Measurements from ENCODE around the gene MSH5.
A peak's percentile ranks its signal among the peaks of the same experiment; 100 is the strongest.

Gene MSH5

DNA sequence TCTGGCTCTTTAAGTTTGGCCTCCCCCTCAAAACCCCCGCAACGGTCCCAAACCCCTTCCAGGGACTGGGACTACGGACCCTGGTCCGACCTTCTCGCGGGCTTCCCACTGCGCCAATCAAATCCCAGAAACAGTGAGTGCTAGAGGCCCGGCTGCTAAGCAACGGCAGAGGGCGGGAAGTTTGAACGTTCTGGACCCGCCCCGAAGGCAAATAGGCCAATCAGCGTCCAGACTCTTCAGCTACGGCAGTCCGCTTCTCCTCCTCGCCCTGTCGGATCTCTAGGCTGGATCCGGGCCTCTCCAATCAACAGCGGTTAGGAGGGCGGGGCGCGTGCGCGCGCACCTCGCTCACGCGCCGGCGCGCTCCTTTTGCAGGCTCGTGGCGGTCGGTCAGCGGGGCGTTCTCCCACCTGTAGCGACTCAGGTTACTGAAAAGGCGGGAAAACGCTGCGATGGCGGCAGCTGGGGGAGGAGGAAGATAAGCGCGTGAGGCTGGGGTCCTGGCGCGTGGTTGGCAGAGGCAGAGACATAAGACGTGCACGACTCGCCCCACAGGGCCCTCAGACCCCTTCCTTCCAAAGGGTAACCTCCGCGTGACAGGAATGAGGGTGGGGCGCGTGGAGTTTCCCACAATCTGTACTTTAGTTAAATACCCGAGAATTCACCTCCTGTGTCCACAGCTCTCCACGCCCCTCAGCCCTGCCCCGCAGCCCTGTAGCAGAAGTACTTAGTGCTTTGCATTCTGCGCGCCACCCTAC is at the start of gene MSH5:
Gene MSH5, plus strand, starts transcription at position 367 of the 758 bp plus-strand sequence. CDS start 462 bp downstream, outside the sequence.
- peak; percentile 97 for DNase-seq (ENCODE audit: low read depth)
- peak within 1 kb of the TSS; percentile 75 for H3K4me3 ChIP-seq (ENCODE audit: low read depth, low read length)
- TF ChIP-seq, protein P1, sequence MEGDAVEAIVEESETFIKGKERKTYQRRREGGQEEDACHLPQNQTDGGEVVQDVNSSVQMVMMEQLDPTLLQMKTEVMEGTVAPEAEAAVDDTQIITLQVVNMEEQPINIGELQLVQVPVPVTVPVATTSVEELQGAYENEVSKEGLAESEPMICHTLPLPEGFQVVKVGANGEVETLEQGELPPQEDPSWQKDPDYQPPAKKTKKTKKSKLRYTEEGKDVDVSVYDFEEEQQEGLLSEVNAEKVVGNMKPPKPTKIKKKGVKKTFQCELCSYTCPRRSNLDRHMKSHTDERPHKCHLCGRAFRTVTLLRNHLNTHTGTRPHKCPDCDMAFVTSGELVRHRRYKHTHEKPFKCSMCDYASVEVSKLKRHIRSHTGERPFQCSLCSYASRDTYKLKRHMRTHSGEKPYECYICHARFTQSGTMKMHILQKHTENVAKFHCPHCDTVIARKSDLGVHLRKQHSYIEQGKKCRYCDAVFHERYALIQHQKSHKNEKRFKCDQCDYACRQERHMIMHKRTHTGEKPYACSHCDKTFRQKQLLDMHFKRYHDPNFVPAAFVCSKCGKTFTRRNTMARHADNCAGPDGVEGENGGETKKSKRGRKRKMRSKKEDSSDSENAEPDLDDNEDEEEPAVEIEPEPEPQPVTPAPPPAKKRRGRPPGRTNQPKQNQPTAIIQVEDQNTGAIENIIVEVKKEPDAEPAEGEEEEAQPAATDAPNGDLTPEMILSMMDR (IDR thresholded peaks at IDR 0.05; ENCODE audit: low read depth, low read length, missing control alignments) = no peak

DNA sequence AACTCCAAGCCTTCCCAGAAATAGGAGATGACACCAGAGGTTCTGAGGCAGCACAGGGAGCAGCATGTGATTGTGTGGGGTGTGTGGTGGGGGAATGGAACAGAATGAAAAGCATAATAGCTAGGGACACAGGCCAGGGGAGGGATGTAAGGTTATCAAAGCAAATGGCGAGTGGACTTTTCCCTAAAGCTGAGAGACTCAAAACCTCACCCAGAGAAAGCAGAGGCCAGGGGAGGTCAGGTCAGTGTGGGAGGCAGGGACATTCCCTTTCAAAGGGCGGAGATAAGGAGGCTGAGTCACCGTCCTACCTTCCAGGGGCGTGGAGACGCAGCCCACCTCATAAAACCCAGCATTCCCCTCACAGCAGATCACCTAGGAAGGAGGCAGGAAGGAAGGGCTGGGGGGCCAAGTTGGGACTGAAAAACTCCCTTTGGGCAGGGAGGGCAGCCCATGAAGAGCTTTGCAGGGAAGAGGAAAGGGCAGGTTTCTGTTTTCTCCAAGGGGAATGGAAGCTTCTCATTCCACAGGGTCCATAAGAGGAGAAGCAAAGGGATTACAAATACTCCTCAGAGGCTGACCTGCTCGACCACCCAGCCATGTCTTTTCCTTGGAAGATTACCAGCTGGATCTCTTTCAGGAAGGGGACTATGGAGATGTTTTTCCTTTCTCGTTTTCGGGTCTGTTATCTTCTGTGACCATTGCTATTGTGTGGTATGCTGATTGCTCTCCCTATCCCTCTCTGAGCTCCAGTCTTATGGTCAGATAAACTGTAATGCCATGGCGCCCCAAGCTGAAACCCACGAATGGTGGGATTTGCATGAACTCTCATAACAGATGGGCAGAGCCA is 49.4 kb upstream of the MSH5 start:
- no peak for DNase-seq (ENCODE audit: low read depth)
- no peak overlapping the region for H3K4me3 ChIP-seq (ENCODE audit: low read depth, low read length)
- TF ChIP-seq, protein P1 (IDR thresholded peaks at IDR 0.05; ENCODE audit: low read depth, low read length, missing control alignments) = no peak

DNA sequence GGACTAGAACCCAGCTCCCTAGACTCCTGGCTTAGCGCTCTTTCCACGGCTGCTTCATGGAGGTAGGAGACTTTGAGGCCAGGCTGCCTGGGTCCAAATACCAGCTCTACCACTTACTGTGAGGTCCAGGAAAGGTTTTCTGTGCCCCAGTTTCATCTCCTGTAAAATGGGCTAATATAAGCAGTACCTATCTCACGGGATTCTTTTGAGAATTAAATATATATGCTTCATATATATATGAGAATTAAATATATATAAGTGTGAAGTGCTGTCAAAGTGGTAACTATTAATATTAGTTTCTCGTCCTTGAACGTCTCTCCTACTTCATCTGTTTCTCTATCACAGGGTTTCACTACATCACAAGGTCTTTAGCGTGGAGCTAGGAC is 48.7 kb upstream of the MSH5 start:
- no peak for DNase-seq (ENCODE audit: low read depth)
- TF ChIP-seq, protein P1 (IDR thresholded peaks at IDR 0.05; ENCODE audit: low read depth, low read length, missing control alignments) = no peak
- no peak overlapping the region for H3K4me3 ChIP-seq (ENCODE audit: low read depth, low read length)

DNA sequence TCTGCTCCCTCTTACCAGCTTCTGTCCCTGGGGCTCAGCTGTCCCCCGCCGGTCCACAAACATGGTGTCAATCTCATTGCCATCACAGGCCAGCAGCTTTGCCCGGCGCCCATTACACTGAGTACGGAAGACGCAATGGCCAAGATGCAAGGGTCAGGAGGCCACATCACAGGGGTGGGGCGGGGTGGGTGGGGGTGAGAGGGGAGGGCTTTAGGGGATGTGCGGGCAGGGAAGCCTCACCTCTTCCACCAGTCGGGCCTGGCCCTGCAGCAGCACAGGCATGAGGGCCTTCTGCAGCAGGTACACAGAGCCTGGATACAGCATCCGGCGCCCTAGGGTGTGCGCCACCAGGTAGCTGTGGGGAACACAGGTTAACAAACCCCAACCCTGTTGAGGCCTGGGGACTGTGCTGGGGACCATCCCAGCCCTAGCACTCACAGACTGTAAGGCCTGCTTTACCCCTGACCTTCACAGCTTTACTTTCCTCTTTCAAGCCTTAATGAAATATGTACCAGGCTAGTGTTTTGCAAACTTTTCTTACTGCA is 48.2 kb upstream of the MSH5 start:
- DNase-seq (ENCODE audit: low read depth) = no peak
- H3K4me3 ChIP-seq (ENCODE audit: low read depth, low read length) = no peak overlapping the region
- TF ChIP-seq, protein P1 (IDR thresholded peaks at IDR 0.05; ENCODE audit: low read depth, low read length, missing control alignments) = no peak

DNA sequence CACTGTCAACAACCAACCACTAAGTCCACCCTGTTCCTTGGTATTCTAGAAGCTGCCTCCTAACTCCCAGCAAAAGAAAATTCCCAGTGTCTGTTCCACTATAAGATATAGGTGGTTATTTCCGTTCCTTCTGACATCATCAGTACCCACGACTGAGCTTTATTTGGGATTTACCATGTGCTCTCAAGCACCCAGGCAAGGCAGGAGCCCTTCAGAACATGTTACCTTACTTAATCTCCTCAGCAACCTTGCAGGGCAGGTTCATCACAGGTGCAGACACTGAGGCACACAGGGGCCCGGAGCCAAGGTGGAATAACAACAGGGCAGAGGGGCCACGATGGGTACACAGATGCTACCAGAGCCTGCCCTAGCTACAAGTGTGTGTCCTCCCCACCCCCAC is 47.5 kb upstream of the MSH5 start:
- H3K4me3 ChIP-seq (ENCODE audit: low read depth, low read length) = no peak overlapping the region
- TF ChIP-seq, protein P1 (IDR thresholded peaks at IDR 0.05; ENCODE audit: low read depth, low read length, missing control alignments) = no peak
- no peak for DNase-seq (ENCODE audit: low read depth)

DNA sequence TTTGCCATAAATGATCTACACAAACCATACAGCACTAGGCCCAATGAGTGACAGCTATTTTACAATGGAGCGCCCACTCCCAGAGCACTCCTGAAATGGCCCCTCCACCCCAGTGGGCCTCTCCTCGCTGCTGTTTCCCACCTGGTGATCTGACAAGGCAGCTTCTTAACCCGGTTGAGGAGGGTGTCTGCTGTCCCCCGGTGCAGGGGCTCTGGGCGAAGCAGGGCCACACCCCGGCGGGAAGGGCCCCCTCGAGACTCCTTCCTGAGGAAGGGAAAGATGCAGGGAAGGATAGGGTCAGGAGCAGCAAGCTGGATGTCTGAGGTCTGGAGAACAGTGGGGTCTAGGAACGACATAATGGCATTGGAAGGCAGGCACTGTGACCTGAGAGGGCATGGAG is 46.9 kb upstream of the MSH5 start:
- H3K4me3 ChIP-seq (ENCODE audit: low read depth, low read length) = no peak overlapping the region
- DNase-seq (ENCODE audit: low read depth) = no peak
- TF ChIP-seq, protein P1 (IDR thresholded peaks at IDR 0.05; ENCODE audit: low read depth, low read length, missing control alignments) = no peak
